ENCODE data around the gene DPP7.
"Not testable (repeated sequence)": the region's sequence is repeated elsewhere in the genome, so short reads cannot be mapped to it uniquely, and the experiment has no call there.

Gene DPP7

DNA sequence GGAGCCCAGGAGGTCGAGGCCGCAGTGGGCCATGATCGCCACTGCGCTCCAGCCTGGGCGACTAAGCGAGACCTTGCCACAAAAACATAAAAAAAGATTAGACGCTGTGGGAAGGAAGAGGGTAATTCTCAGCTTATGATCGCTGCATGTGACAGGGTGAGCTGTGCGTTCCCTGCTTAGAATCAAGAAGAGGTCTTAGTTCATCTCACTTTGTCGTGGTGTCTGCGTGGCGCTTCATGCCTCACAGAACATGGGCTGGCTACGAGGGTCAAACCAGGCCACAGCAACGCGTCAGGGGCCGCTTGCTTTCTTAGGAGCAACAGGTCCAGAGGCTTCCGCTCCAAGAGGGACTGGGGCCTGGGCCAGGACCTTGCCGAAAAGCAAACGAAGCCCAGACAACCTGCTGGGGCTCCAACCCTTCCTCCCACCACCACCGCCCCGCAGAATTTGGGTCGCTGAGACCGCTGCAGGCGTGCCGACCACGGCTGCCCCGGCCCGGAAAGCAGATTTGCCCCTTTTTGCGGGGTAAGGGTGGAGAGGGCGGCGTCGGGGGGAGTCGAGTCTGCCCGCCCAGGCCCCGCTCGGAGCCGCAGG lies 14.4 kb upstream of the DPP7 start:
- Histone ChIP-seq H3K9me3 (ENCODE audit: control extremely low read depth in 1 of 5, control insufficient read depth in 4 of 5, insufficient read depth in 2 of 5, low read depth in 1 of 5, low read length in 4 of 5) (no peaks in the 10 kb centered on the region), H3K36me3 (ENCODE audit: control insufficient read depth in 4 of 4, insufficient read depth in 4 of 4, low read length in 3 of 4) (no peaks in the 10 kb centered on the region), H3K27ac (ENCODE audit: insufficient read depth in 1 of 2, low read depth in 1 of 2, low read length in 2 of 2, poor library complexity in 1 of 2, severe bottlenecking in 2 of 2) (peak overlapping the region in 1 of 2 experiments; percentile 70), H3K27me3 (replicated peaks in 2 of 5; ENCODE audit: control insufficient read depth in 4 of 5, insufficient read depth in 5 of 5, low read length in 4 of 5) (peaks cover 0 to 6% (median 2%) of the 10 kb centered on the region in 5 experiments), H3K4me3 (ENCODE audit: control insufficient read depth in 1 of 7, extremely low read depth in 1 of 7, insufficient read depth in 4 of 7, low read depth in 2 of 7, low read length in 6 of 7) (peak overlapping the region; percentile 47 to 85 (median 76)), H3K4me1 (ENCODE audit: control extremely low read depth in 1 of 4, control insufficient read depth in 4 of 4, insufficient read depth in 4 of 4, low read length in 3 of 4) (peaks cover 9 to 38% (median 38%) of the 10 kb centered on the region in 4 experiments)
- DNase-seq = peak in 1 of 3 donors; percentile 22
- 38% methylated on average over 23 of the region's 37 CpGs for WGBS (ENCODE audit: insufficient coverage)
- CTCF ChIA-PET = interaction anchor here (0.8 to 1.2 kb wide), 3 partner anchors 15 to 43 kb away, joined by 3 read pairs; partner anchors contain the start of gene MAN1B1
- POLR2A ChIA-PET = interaction anchor here (1.4 kb wide), 1 partner anchor 72 kb away, joined by 3 read pairs; the partner anchor contains the start of gene TPRN

DNA sequence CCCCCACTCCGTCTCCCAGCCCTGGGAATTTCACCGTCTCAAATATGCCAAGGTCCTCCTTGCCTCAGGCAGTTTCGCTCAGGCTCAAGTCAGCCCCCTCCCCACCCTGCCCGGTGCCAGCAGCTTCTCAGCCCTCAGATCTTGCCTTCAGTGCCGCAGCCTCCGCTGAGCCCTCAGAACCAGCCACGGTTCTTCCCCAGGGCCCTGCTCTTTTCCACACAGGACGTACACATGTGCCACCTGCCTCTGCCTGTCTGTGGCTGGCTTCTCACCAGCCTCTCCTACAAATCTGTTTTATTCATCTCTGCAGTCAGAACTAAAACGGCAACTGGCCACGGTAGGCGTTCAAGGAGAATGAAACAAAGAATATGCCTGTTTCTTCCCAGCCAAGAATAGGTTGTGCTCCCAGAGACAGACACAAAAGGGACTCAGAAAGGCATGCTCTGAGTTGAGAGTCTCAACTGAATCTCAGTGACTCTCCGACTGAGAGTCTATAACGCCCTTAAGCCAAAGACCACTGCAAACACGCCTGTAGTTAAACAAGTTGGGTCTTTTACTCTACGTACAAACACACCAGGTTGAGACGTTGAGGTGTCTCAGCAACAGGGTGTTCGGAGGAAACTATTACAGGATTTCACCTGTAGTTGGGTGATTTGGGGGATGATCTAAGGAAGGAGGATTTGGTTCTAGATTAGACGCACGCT lies 13.8 kb upstream of the DPP7 start:
- DNase-seq = no peak
- 78% methylated on average over 16 of the region's 19 CpGs for whole genome bisulfite sequencing (ENCODE audit: insufficient coverage)
- no peaks in the 10 kb centered on the region for H3K9me3 ChIP-seq (ENCODE audit: control extremely low read depth in 1 of 5, control insufficient read depth in 4 of 5, insufficient read depth in 2 of 5, low read depth in 1 of 5, low read length in 4 of 5)
- H3K4me1 ChIP-seq (ENCODE audit: control extremely low read depth in 1 of 4, control insufficient read depth in 4 of 4, insufficient read depth in 4 of 4, low read length in 3 of 4) = peaks cover 9 to 38% (median 38%) of the 10 kb centered on the region in 4 experiments
- ChIA-PET CTCF (interaction anchor here (0.9 to 1.2 kb wide), 3 partner anchors 8 to 48 kb away, joined by 3 read pairs; no protein-coding TSS in a partner anchor), POLR2A (interaction anchor here (0.6 to 1.4 kb wide), 6 partner anchors 9 to 108 kb away, joined by 3 to 6 read pairs (median 4); no protein-coding TSS in a partner anchor)
- H3K36me3 ChIP-seq (ENCODE audit: control insufficient read depth in 4 of 4, insufficient read depth in 4 of 4, low read length in 3 of 4) = no peaks in the 10 kb centered on the region
- H3K27me3 ChIP-seq (replicated peaks in 2 of 5; ENCODE audit: control insufficient read depth in 4 of 5, insufficient read depth in 5 of 5, low read length in 4 of 5) = peaks cover 0 to 2% (median under 1%) of the 10 kb centered on the region in 5 experiments
- H3K4me3 ChIP-seq (ENCODE audit: control insufficient read depth in 1 of 7, extremely low read depth in 1 of 7, insufficient read depth in 4 of 7, low read depth in 2 of 7, low read length in 6 of 7) = peak overlapping the region in 5 of 7 experiments; percentile 4 to 85 (median 80)
- H3K27ac ChIP-seq (ENCODE audit: insufficient read depth in 1 of 2, low read depth in 1 of 2, low read length in 2 of 2, poor library complexity in 1 of 2, severe bottlenecking in 2 of 2) = peak overlapping the region in 1 of 2 experiments; percentile 70

DNA sequence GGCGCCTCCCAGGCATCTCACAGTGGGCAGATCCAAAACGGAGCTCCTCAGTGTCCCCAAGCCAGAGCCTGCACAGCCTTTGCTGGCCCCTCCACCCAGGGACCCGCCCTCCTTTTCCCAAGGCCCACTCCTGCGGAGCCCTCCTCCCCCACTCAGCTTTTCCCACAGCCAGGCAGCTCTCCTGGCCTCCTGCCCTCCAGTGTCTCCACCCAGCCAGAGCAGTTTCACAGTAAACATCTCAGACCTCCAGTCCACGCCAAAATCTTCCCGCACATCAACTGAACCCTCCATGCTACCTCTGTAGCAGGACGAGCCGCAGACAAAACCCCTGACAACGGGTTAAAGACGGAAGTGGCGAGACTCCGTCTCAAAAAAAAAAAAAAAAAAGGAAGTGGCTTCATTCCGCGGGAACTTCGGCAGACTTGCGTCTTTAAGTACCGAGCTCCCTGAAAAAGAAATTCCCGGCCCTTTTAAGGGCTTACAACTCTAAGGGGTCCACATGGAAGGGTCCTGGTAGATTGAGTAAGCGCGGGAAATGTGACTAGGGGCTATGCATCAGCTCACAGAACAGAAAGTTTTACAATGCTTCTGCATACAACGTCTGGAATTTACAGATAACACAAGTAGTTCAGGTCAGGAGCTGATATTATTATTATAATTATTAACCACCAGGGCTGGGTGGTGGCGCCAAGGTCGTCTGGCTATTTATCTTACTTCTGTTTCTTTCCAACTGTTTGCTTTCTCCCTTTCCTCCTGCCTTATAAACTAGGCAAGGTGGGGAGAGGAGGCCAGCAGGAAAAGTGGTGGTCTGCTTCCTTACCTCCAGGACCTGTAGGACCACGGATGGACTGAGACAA lies 13.0 kb upstream of the DPP7 start:
- 10% methylated on average over 19 of the region's 24 CpGs for WGBS (ENCODE audit: insufficient coverage)
- peak; percentile 78 to 85 (median 83) for DNase-seq
- Histone ChIP-seq H3K4me1 (ENCODE audit: control extremely low read depth in 1 of 4, control insufficient read depth in 4 of 4, insufficient read depth in 4 of 4, low read length in 3 of 4) (peaks cover 11 to 38% (median 38%) of the 10 kb centered on the region in 4 experiments), H3K9me3 (ENCODE audit: control extremely low read depth in 1 of 5, control insufficient read depth in 4 of 5, insufficient read depth in 2 of 5, low read depth in 1 of 5, low read length in 4 of 5) (no peaks in the 10 kb centered on the region), H3K4me3 (ENCODE audit: control insufficient read depth in 1 of 7, extremely low read depth in 1 of 7, insufficient read depth in 4 of 7, low read depth in 2 of 7, low read length in 6 of 7) (peak overlapping the region in 6 of 7 experiments; percentile 8 to 85 (median 70)), H3K27me3 (replicated peaks in 2 of 5; ENCODE audit: control insufficient read depth in 4 of 5, insufficient read depth in 5 of 5, low read length in 4 of 5) (peaks cover 0 to under 1% (median 0%) of the 10 kb centered on the region in 5 experiments), H3K27ac (ENCODE audit: insufficient read depth in 1 of 2, low read depth in 1 of 2, low read length in 2 of 2, poor library complexity in 1 of 2, severe bottlenecking in 2 of 2) (peak overlapping the region in 1 of 2 experiments; percentile 70), H3K36me3 (ENCODE audit: control insufficient read depth in 4 of 4, insufficient read depth in 4 of 4, low read length in 3 of 4) (no peaks in the 10 kb centered on the region)
- POLR2A ChIA-PET = interaction anchor here (0.6 to 1.4 kb wide), 6 partner anchors 9 to 109 kb away, joined by 3 to 6 read pairs (median 4); no protein-coding TSS in a partner anchor
- CTCF ChIA-PET = interaction anchor here (0.9 to 1.8 kb wide), 3 partner anchors 9 to 107 kb away, joined by 3 read pairs; no protein-coding TSS in a partner anchor

DNA sequence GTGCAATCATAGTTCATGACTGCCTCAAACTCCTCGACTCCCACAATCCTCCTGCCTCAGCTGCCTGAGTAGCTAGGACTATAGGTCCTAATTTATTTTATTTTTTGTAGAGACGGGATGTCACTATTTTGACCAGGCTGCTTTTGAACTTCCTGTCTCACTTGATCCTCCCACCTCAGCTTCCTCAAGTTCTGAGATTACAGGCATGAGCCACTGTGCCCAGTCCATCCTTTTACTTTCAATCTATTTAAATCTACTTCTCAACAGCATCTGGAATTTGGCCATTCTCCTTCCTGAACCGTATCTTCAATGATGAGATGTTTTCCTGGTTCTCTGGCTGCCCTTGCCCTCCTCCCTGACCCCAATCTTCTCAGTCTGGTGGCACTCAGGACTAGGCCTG lies 12.3 kb upstream of the DPP7 start:
- H3K36me3 ChIP-seq (ENCODE audit: control insufficient read depth in 4 of 4, insufficient read depth in 4 of 4, low read length in 3 of 4) = no peaks in the 10 kb centered on the region
- H3K4me3 ChIP-seq (ENCODE audit: control insufficient read depth in 1 of 7, extremely low read depth in 1 of 7, insufficient read depth in 4 of 7, low read depth in 2 of 7, low read length in 6 of 7) = peak overlapping the region in 4 of 7 experiments; percentile 61 to 85 (median 80)
- no peak overlapping the region for H3K27ac ChIP-seq (ENCODE audit: insufficient read depth in 1 of 2, low read depth in 1 of 2, low read length in 2 of 2, poor library complexity in 1 of 2, severe bottlenecking in 2 of 2)
- H3K27me3 ChIP-seq (replicated peaks in 2 of 5; ENCODE audit: control insufficient read depth in 4 of 5, insufficient read depth in 5 of 5, low read length in 4 of 5) = no peaks in the 10 kb centered on the region
- peaks cover 14 to 41% (median 38%) of the 10 kb centered on the region in 4 experiments for H3K4me1 ChIP-seq (ENCODE audit: control extremely low read depth in 1 of 4, control insufficient read depth in 4 of 4, insufficient read depth in 4 of 4, low read length in 3 of 4)
- POLR2A ChIA-PET = interaction anchor here (0.6 to 1.4 kb wide), 2 partner anchors 46 to 102 kb away, joined by 3 to 4 read pairs; no protein-coding TSS in a partner anchor
- CTCF ChIA-PET = interaction anchor here (1.8 kb wide), 1 partner anchor 108 kb away, joined by 3 read pairs; no protein-coding TSS in a partner anchor
- DNase-seq = no peak
- H3K9me3 ChIP-seq (ENCODE audit: control extremely low read depth in 1 of 5, control insufficient read depth in 4 of 5, insufficient read depth in 2 of 5, low read depth in 1 of 5, low read length in 4 of 5) = no peaks in the 10 kb centered on the region
- 10% methylated on average over 1 of the region's 3 CpGs for WGBS (ENCODE audit: insufficient coverage)

DNA sequence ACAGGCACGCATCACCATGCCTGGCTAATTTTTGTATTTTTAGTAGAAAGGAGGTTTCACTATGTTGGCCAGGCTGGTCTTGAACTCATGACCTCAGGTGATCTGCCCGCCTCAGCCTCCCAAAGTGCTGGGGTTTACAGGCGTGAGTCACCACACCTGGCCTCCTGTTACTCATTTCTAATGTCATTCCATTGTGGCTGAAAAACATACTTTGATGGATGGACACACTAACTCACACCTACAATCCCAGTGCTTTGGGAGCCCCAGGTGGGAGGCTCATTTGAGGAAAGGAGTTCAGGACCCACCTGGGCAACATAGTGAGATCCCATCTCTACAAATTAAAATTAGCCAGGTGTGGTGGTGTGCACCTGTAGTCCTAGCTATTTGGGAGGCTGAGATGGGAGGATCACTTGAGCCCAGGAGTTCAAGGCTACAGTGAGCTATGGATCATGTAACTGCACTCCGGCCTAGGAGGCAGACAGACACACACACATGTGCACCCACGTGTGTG lies 9.5 kb upstream of the DPP7 start:
- H3K27me3 ChIP-seq (replicated peaks in 2 of 5; ENCODE audit: control insufficient read depth in 4 of 5, insufficient read depth in 5 of 5, low read length in 4 of 5); H3K4me3 ChIP-seq (ENCODE audit: control insufficient read depth in 1 of 7, extremely low read depth in 1 of 7, insufficient read depth in 4 of 7, low read depth in 2 of 7, low read length in 6 of 7); DNase-seq; H3K9me3 ChIP-seq (ENCODE audit: control extremely low read depth in 1 of 5, control insufficient read depth in 4 of 5, insufficient read depth in 2 of 5, low read depth in 1 of 5, low read length in 4 of 5); H3K36me3 ChIP-seq (ENCODE audit: control insufficient read depth in 4 of 4, insufficient read depth in 4 of 4, low read length in 3 of 4); POLR2A ChIA-PET; H3K27ac ChIP-seq (ENCODE audit: insufficient read depth in 1 of 2, low read depth in 1 of 2, low read length in 2 of 2, poor library complexity in 1 of 2, severe bottlenecking in 2 of 2): not testable (repeated sequence)
- 100% methylated on average over 4 of the region's 5 CpGs for WGBS (ENCODE audit: insufficient coverage)
- CTCF ChIA-PET = interaction anchor here (0.7 to 2.9 kb wide), 6 partner anchors 9 to 338 kb away, joined by 3 to 14 read pairs (median 4); partner anchors contain the start of genes CYSRT1 and RNF224
- H3K4me1 ChIP-seq (ENCODE audit: control extremely low read depth in 1 of 4, control insufficient read depth in 4 of 4, insufficient read depth in 4 of 4, low read length in 3 of 4) = peaks cover 14 to 30% (median 26%) of the 10 kb centered on the region in 4 experiments

DNA sequence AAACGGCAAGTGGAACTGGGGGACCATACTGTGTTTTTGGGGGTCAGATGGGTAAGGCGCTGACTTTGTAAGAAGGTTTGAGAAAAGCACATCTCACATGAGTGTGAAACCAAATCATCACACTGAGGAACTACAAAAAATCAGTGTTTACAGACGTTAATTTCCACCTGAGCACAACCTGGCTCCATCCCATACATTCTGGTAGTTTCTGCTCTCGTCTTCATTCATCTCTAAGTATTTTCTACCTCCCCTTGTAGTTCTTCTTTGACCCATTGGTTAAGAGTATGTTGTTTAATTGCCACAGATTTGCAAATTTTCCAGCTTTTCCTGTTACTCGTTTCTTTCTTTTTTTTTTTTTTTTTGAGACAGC lies 8.9 kb upstream of the DPP7 start:
- 90% methylated on average over 3 of the region's 5 CpGs for WGBS (ENCODE audit: insufficient coverage)
- Histone ChIP-seq H3K4me1 (ENCODE audit: control extremely low read depth in 1 of 4, control insufficient read depth in 4 of 4, insufficient read depth in 4 of 4, low read length in 3 of 4) (peaks cover 12 to 24% (median 20%) of the 10 kb centered on the region in 4 experiments), H3K9me3 (ENCODE audit: control extremely low read depth in 1 of 5, control insufficient read depth in 4 of 5, insufficient read depth in 2 of 5, low read depth in 1 of 5, low read length in 4 of 5) (no peaks in the 10 kb centered on the region), H3K27me3 (replicated peaks in 2 of 5; ENCODE audit: control insufficient read depth in 4 of 5, insufficient read depth in 5 of 5, low read length in 4 of 5) (no peaks in the 10 kb centered on the region), H3K36me3 (ENCODE audit: control insufficient read depth in 4 of 4, insufficient read depth in 4 of 4, low read length in 3 of 4) (no peaks in the 10 kb centered on the region), H3K27ac (ENCODE audit: insufficient read depth in 1 of 2, low read depth in 1 of 2, low read length in 2 of 2, poor library complexity in 1 of 2, severe bottlenecking in 2 of 2) (no peak overlapping the region), H3K4me3 (ENCODE audit: control insufficient read depth in 1 of 7, extremely low read depth in 1 of 7, insufficient read depth in 4 of 7, low read depth in 2 of 7, low read length in 6 of 7) (no peak overlapping the region)
- POLR2A ChIA-PET = no interaction called here
- DNase-seq = no peak
- CTCF ChIA-PET = interaction anchor here (0.7 to 2.9 kb wide), 7 partner anchors 8 to 337 kb away, joined by 3 to 14 read pairs (median 4); partner anchors contain the start of genes CYSRT1 and RNF224

All from common myeloid progenitor, CD34-positive (primary cell).